HG02610 (cell line): Measurements from ENCODE around the gene FTO.

Experiments
- ATAC-seq: cut with Tn5 transposase; IDR thresholded peaks from one replicate; pipeline ENCODE4 v1.9.1; 2021; ENCODE audit warnings: mild to moderate bottlenecking, moderate library complexity; ENCODE audit not compliant: unreplicated experiment

The FTO gene

GRCh38 chr16:53707671-53708070 lies 3.7 kb downstream of the FTO start:
- no peak for ATAC-seq

GRCh38 chr16:53708490-53708889 lies 4.5 kb downstream of the FTO start:
- ATAC-seq: no peak

GRCh38 chr16:53711390-53711789 lies 7.4 kb downstream of the FTO start:
- ATAC-seq: no peak

- no peak for ATAC-seq
Observed at GRCh38 chr16:53712065-53712464, 8.1 kb downstream of the FTO start.

- ATAC-seq: no peak
Observed at GRCh38 chr16:53713403-53714204, 9.6 kb downstream of the FTO start.

- ATAC-seq: no peak
Observed at GRCh38 chr16:53714205-53715022, 10.5 kb downstream of the FTO start.

- no peak for ATAC-seq
Observed at GRCh38 chr16:53715023-53715384, 11.0 kb downstream of the FTO start.

GRCh38 chr16:53717577-53717976 lies 13.6 kb downstream of the FTO start:
- ATAC-seq: no peak

- ATAC-seq: no peak
Observed at GRCh38 chr16:53721017-53721416, 17.1 kb downstream of the FTO start.

- ATAC-seq: no peak
Observed at GRCh38 chr16:53726625-53727024, 22.7 kb downstream of the FTO start.

GRCh38 chr16:53730693-53731092 lies 26.7 kb downstream of the FTO start:
- no peak for ATAC-seq

GRCh38 chr16:53732296-53732929 lies 28.5 kb downstream of the FTO start:
- no peak for ATAC-seq

- no peak for ATAC-seq
Observed at GRCh38 chr16:53734908-53735307, 31.0 kb downstream of the FTO start.

GRCh38 chr16:53736297-53736696 lies 32.3 kb downstream of the FTO start:
- no peak for ATAC-seq

- ATAC-seq: no peak
Observed at GRCh38 chr16:53737552-53737951, 33.6 kb downstream of the FTO start.

GRCh38 chr16:53740476-53740875 lies 36.5 kb downstream of the FTO start:
- ATAC-seq: no peak

- ATAC-seq: no peak
Observed at GRCh38 chr16:53740933-53741531, 37.1 kb downstream of the FTO start.

GRCh38 chr16:53741546-53741945 lies 37.6 kb downstream of the FTO start:
- no peak for ATAC-seq

GRCh38 chr16:53743149-53743566 lies 39.2 kb downstream of the FTO start:
- no peak for ATAC-seq

GRCh38 chr16:53744449-53744848 lies 40.5 kb downstream of the FTO start:
- no peak for ATAC-seq

- ATAC-seq: no peak
Observed at GRCh38 chr16:53745086-53745485, 41.1 kb downstream of the FTO start.
